Measurements from ENCODE around the gene CYB5B.
"Not testable (repeated sequence)": the region's sequence is repeated elsewhere in the genome, so short reads cannot be mapped to it uniquely, and the experiment has no call there.

Gene CYB5B

GRCh38 chr16:69410219-69410990 lies 14.0 kb upstream of the CYB5B start:
- no peak for FAIRE-seq

- no peak for FAIRE-seq
Observed at GRCh38 chr16:69411064-69411985, 13.1 kb upstream of the CYB5B start.

- FAIRE-seq = no peak
Observed at GRCh38 chr16:69412287-69412686, 12.1 kb upstream of the CYB5B start.

GRCh38 chr16:69413045-69413664 lies 11.3 kb upstream of the CYB5B start:
- no peak for FAIRE-seq

- FAIRE-seq = no peak
Observed at GRCh38 chr16:69417520-69418199, 6.8 kb upstream of the CYB5B start.

- FAIRE-seq = no peak
Observed at GRCh38 chr16:69419956-69420355, 4.5 kb upstream of the CYB5B start.

- FAIRE-seq = no peak
Observed at GRCh38 chr16:69423189-69423588, 1.2 kb upstream of the CYB5B start.

- FAIRE-seq = no peak
Observed at GRCh38 chr16:69424935-69425784, 741 bp downstream of the CYB5B start.

GRCh38 chr16:69428652-69429051 lies 4.2 kb downstream of the CYB5B start:
- FAIRE-seq = no peak

- not testable (repeated sequence) for FAIRE-seq
Observed at GRCh38 chr16:69429058-69429640, 4.7 kb downstream of the CYB5B start.

- no peak for FAIRE-seq
Observed at GRCh38 chr16:69431948-69432468, 7.6 kb downstream of the CYB5B start.

- no peak for FAIRE-seq
Observed at GRCh38 chr16:69434066-69434465, 9.6 kb downstream of the CYB5B start.

- no peak for FAIRE-seq
Observed at GRCh38 chr16:69435977-69436820, 11.8 kb downstream of the CYB5B start.

GRCh38 chr16:69436896-69437295 lies 12.5 kb downstream of the CYB5B start:
- FAIRE-seq = no peak

GRCh38 chr16:69438465-69438864 lies 14.0 kb downstream of the CYB5B start:
- FAIRE-seq = no peak

GRCh38 chr16:69440250-69440649 lies 15.8 kb downstream of the CYB5B start:
- FAIRE-seq = no peak

GRCh38 chr16:69441030-69441429 lies 16.6 kb downstream of the CYB5B start:
- not testable (repeated sequence) for FAIRE-seq

GRCh38 chr16:69443927-69444631 lies 19.7 kb downstream of the CYB5B start:
- FAIRE-seq = no peak

- peak; percentile 14 for FAIRE-seq
Observed at GRCh38 chr16:69444873-69445517, 20.6 kb downstream of the CYB5B start.

Measured in colon (tissue), 2 donors.